HUES6 (cell line): ENCODE results near the gene SLC19A2.
"Not testable (repeated sequence)": the region's sequence is repeated elsewhere in the genome, so short reads cannot be mapped to it uniquely, and the experiment has no call there.

Experiments used
- H3K27ac ChIP-seq: 2 replicates; pipeline ENCODE4 v1.7.0; 2013; ENCODE audit warnings: low read depth, mild to moderate bottlenecking, low read length, inconsistent platforms
- H3K27me3 ChIP-seq: 2 replicates; pipeline ENCODE4 v1.6.1; 2013; ENCODE audit warnings: low read length; ENCODE audit not compliant: control insufficient read depth, insufficient read depth
- H3K36me3 ChIP-seq: 2 replicates; pipeline ENCODE4 v1.6.1; 2013; ENCODE audit warnings: low read length; ENCODE audit not compliant: control insufficient read depth, insufficient read depth
- H3K4me1 ChIP-seq: 2 replicates; pipeline ENCODE4 v1.6.1; 2013; ENCODE audit warnings: low read length; ENCODE audit not compliant: control insufficient read depth, insufficient read depth
- H3K4me3 ChIP-seq: 2 replicates; pipeline ENCODE4 v1.5.1; 2013; ENCODE audit warnings: low read depth, low read length
- H3K9ac ChIP-seq: one replicate; pipeline ENCODE4 v1.6.1; 2013; ENCODE audit warnings: mild to moderate bottlenecking, low read length
- H3K9me3 ChIP-seq: 2 replicates; pipeline ENCODE4 v1.6.1; 2013; ENCODE audit warnings: low read depth, low read length; ENCODE audit not compliant: control insufficient read depth, insufficient read depth

The SLC19A2 gene, protein sequence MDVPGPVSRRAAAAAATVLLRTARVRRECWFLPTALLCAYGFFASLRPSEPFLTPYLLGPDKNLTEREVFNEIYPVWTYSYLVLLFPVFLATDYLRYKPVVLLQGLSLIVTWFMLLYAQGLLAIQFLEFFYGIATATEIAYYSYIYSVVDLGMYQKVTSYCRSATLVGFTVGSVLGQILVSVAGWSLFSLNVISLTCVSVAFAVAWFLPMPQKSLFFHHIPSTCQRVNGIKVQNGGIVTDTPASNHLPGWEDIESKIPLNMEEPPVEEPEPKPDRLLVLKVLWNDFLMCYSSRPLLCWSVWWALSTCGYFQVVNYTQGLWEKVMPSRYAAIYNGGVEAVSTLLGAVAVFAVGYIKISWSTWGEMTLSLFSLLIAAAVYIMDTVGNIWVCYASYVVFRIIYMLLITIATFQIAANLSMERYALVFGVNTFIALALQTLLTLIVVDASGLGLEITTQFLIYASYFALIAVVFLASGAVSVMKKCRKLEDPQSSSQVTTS

DNA sequence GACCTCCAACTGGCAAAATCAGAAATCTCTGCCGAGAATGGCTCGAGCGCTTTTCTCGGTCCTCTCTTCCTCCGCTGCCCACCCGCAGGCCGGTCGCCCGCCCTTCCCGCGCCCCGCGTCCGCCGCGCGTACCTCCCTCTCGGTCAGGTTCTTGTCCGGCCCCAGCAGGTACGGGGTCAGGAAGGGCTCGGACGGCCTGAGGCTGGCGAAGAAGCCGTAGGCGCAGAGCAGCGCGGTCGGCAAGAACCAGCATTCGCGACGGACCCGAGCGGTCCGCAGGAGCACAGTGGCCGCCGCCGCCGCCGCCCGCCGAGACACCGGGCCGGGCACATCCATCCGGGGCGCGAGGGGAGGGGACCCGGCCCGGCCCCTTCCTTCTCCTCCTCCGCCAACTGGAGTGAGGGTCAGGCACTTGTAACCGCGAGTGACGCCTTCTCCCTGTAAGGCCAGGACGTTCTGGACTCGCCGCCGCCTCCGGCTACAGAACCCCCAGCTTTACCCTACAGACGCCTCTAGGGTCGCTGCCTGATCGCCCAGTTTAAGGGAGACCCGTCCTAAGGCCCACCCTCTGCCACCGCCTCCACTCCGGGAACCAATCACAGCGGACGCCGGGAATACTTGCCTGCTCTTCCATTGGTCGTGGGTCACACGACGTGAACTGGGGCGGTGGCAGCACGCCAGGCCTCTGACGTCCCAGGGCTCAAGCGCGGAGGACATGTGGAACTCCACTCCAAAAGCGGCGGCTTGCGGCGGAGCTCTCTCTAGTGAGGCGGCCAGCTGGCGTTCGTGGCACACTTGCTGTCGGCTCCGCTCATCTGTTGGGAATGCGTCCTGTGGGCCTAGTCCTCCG lies at the start of gene SLC19A2:
SLC19A2 (minus strand) TSS at position 514 of the 850 bp plus-strand sequence; CDS start at position 336, 178 bp downstream.
- Histone ChIP-seq H3K36me3 (no peaks in the 10 kb centered on the region), H3K4me1 (peaks cover 42% of the 10 kb centered on the region), H3K4me3 (peak within 1 kb of the TSS; percentile 81), H3K9ac (peak within 1 kb of the TSS; percentile 89), H3K9me3 (no peaks in the 10 kb centered on the region), H3K27ac (peak within 1 kb of the TSS; percentile 63), H3K27me3 (no peaks in the 10 kb centered on the region)

- Histone ChIP-seq H3K27ac (no peak overlapping the region), H3K9ac (no peak overlapping the region), H3K4me1 (peaks cover 12% of the 10 kb centered on the region)
These were observed 48.9 kb upstream of the SLC19A2 start for GRCh38 chr1:169534653-169535052.

DNA sequence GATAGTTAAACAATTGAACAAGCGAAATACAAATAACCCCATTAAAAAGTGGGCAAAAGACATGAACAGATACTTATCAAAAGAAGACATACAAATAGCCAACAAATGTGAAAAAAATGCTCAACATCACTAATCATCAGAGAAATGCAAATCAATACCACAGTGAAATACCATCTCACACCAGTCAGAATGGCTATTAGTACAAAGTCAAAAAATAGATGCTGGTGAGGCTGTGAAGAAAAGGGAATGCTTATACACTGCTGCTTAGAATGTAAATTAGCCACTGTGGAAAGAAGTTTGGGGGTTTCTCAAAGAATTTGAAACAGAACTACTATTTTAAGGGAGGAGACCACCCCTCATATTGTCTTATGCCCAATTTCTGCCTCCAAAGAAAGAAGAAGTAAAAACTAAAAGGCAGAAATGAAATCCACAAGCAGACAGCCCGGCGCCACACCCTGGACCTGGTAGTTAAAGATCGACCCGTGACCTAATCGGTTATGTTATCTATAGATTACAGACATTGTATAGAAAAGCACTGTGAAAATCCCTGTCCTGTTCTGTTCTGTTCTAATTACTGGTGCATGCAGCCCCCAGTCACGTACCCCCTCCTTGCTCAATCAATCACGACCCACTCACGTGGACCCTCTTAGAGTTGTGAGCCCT lies 47.9 kb upstream of the SLC19A2 start:
- H3K9ac ChIP-seq, H3K27ac ChIP-seq, H3K4me3 ChIP-seq, H3K27me3 ChIP-seq, H3K9me3 ChIP-seq, H3K36me3 ChIP-seq: not testable (repeated sequence)
- H3K4me1 ChIP-seq = peaks cover 20% of the 10 kb centered on the region

More at GRCh38 chr1:169534653-169535052, 48.9 kb upstream of the SLC19A2 start:
- Histone ChIP-seq H3K4me3 (no peak overlapping the region), H3K9me3 (no peaks in the 10 kb centered on the region), H3K27me3 (no peaks in the 10 kb centered on the region), H3K36me3 (no peaks in the 10 kb centered on the region)

- no peaks in the 10 kb centered on the region for H3K9me3 ChIP-seq
- H3K27me3 ChIP-seq = no peaks in the 10 kb centered on the region
- no peak overlapping the region for H3K9ac ChIP-seq
- no peak overlapping the region for H3K27ac ChIP-seq
- no peak overlapping the region for H3K4me3 ChIP-seq
- peaks cover 33% of the 10 kb centered on the region for H3K4me1 ChIP-seq
- H3K36me3 ChIP-seq = no peaks in the 10 kb centered on the region
These were observed 44.7 kb upstream of the SLC19A2 start for GRCh38 chr1:169530448-169530847.

DNA sequence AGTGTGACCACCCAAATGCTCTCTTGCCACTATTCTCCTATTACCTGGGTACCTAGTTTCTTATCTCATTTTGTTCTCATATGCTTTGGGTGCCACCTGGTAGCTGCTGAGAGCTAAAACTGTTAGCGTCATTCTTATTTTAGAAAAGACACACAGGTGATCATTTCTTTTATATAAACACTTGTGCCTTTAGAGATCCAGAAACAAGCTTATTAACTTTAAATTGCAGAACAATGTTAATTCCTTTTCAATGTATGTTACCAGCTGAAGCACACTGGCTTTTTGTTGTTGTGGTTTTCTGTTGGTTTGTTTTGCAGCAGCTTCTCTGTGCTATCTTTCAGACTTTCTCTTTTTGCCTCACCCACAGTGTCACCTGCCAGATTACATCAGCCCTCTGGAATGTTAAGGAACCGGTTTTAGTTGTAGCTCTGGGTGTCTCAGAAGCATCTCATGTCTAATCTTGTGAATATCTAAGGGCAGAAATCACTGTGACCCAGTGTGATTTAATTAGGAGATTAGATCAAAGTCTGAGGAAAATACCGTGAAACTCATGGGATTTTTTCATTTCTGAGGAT lies 43.4 kb upstream of the SLC19A2 start:
- peak overlapping the region; percentile 26 for H3K4me3 ChIP-seq

GRCh38 chr1:169528215-169529067 lies 42.7 kb upstream of the SLC19A2 start:
- Histone ChIP-seq H3K4me1 (peaks cover 33% of the 10 kb centered on the region), H3K27me3 (no peaks in the 10 kb centered on the region), H3K4me3 (peak overlapping the region; percentile 26; the same call in 1 of the 2 replicates), H3K27ac (peak overlapping the region; percentile 77), H3K9me3 (no peaks in the 10 kb centered on the region), H3K36me3 (no peaks in the 10 kb centered on the region), H3K9ac (peak overlapping the region; percentile 54)

More for the DNA sequence above, 43.4 kb upstream of the SLC19A2 start:
- H3K36me3 ChIP-seq = no peaks in the 10 kb centered on the region
- peaks cover 33% of the 10 kb centered on the region for H3K4me1 ChIP-seq
- no peaks in the 10 kb centered on the region for H3K27me3 ChIP-seq
- peak overlapping the region; percentile 77 for H3K27ac ChIP-seq
- H3K9ac ChIP-seq = peak overlapping the region; percentile 54
- no peaks in the 10 kb centered on the region for H3K9me3 ChIP-seq

- Histone ChIP-seq H3K9ac (no peak overlapping the region), H3K4me3 (no peak overlapping the region), H3K4me1 (peaks cover 33% of the 10 kb centered on the region), H3K27me3 (no peaks in the 10 kb centered on the region), H3K27ac (no peak overlapping the region), H3K36me3 (no peaks in the 10 kb centered on the region), H3K9me3 (no peaks in the 10 kb centered on the region)
These were observed 41.9 kb upstream of the SLC19A2 start for GRCh38 chr1:169527451-169528214.

- Histone ChIP-seq H3K27ac (no peak overlapping the region), H3K36me3 (no peaks in the 10 kb centered on the region), H3K9me3 (no peaks in the 10 kb centered on the region), H3K4me1 (peaks cover 33% of the 10 kb centered on the region), H3K9ac (no peak overlapping the region), H3K4me3 (no peak overlapping the region), H3K27me3 (no peaks in the 10 kb centered on the region)
These were observed 41.3 kb upstream of the SLC19A2 start for GRCh38 chr1:169527001-169527400.

DNA sequence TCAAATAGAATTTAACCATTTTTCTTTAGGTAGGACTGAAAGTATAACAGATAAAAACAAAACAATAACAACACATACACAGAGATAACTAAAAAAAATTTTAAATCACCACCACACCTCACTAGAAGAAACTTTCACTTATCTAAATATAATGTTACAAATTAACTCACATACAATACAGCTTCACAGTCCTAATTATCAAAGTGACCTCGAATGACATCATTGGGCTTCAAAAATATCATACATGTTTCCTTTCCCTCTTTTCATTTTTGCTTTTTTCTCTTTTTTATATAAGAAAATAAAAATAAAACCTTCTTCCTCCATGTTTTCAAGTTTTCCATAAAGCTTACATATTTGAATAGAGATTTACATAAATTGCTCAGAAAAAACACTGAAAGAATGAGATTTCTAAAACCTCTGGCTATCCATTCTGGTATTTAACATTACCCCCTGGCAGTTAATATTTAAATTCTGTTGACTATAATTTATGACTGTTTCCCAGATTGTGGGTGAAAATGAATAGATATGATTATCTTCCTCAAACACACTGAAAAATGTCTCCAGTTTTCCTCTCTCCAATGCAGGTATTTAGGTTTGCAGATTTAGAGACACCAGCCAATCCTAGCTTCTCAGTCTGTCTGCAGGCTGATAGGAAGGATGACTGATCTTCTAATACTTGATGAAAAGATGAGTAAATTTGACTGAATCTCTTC lies 40.5 kb upstream of the SLC19A2 start:
- no peaks in the 10 kb centered on the region for H3K27me3 ChIP-seq
- no peaks in the 10 kb centered on the region for H3K36me3 ChIP-seq
- H3K4me1 ChIP-seq = peaks cover 33% of the 10 kb centered on the region
- no peak overlapping the region for H3K9ac ChIP-seq
- H3K4me3 ChIP-seq = no peak overlapping the region
- no peaks in the 10 kb centered on the region for H3K9me3 ChIP-seq
- no peak overlapping the region for H3K27ac ChIP-seq
